GM19438 (cell line): Measurements from ENCODE around the gene C10orf90.

Experiments used
- ATAC-seq: cut with Tn5 transposase; IDR thresholded peaks from one replicate; pipeline ENCODE4 v1.9.1; 2021; ENCODE audit warnings: low read depth; ENCODE audit not compliant: unreplicated experiment

The C10orf90 gene

GRCh38 chr10:126509182-126509581 is 161.3 kb downstream of the C10orf90 start:
- ATAC-seq = no peak

- ATAC-seq = no peak
Measured at GRCh38 chr10:126508535-126509040, 161.9 kb downstream of the C10orf90 start.

- no peak for ATAC-seq
Measured at GRCh38 chr10:126504761-126505112, 165.8 kb downstream of the C10orf90 start.

DNA sequence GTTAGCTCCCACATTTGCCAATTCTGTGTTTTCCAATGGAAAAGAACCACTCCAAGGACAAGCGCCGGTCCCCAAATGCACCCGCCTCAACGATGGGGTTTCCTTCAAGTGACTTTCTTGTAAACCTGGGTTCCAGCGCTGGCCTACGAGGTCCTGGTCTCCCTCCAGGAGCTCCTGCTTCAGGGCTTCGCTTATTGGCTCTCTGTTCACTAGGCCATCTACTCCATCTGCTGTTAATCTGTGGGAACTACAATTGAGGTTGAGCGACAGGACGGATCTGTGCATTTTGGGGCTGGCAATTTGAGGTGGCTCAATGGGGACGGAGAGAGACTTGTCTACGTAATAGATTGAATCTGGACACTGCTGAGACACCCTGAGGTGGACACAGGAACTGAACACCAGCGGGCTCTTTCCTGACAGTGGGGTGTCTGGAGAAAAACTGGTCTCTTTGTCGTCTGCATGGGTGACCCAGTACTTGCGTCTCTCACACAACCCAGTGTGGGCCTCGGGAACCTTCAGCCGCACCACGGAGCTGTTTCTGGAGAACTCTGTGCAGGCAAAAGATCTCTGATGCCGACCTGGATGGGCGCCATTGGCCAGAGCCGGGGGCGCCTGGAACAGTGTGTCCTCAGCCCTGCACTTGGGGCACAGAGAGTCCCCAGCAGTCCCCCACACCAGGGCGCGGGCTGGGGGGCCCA is 166.3 kb downstream of the C10orf90 start:
- ATAC-seq = peak; percentile 64

GRCh38 chr10:126503392-126504062 is 167.0 kb downstream of the C10orf90 start:
- ATAC-seq = no peak

- ATAC-seq = no peak
Measured at GRCh38 chr10:126502441-126502840, 168.1 kb downstream of the C10orf90 start.

DNA sequence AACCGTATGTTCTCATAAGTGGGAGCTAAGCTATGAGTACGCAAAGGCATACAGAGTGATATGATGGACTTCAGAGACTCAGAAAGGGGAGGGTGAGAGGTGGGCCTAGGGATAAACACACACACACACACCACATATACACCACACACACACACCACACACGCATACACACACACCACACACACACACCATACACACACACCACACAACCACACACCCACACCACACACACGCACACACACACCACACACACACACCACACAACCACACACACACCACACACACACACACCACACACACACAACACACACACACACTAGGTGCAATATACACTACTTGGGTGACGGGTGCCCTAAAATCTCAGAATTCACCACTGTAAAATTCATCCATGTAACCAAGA is 168.7 kb downstream of the C10orf90 start:
- ATAC-seq = no peak

DNA sequence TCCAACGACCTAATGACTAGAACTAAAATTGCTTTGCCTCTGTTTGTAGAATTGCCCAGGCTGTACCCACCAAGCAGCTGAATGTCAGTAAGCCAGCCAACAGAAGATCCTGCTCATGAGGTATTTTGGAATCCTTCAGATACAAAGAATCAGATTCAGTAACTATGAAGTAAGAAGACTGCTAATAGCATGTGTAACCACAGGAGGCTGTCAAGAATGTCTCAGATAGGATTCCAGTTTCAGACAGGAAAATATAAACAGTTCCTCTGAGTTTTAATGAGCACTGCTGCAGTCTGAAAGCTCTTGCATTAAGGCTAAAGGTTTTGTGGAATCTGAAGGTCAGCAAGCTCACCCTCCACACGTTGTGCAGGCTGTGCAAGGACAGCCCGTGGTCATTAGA is 169.6 kb downstream of the C10orf90 start:
- no peak for ATAC-seq

- no peak for ATAC-seq
Measured at GRCh38 chr10:126500185-126500584, 170.3 kb downstream of the C10orf90 start.

- ATAC-seq = no peak
Measured at GRCh38 chr10:126499744-126500143, 170.7 kb downstream of the C10orf90 start.

DNA sequence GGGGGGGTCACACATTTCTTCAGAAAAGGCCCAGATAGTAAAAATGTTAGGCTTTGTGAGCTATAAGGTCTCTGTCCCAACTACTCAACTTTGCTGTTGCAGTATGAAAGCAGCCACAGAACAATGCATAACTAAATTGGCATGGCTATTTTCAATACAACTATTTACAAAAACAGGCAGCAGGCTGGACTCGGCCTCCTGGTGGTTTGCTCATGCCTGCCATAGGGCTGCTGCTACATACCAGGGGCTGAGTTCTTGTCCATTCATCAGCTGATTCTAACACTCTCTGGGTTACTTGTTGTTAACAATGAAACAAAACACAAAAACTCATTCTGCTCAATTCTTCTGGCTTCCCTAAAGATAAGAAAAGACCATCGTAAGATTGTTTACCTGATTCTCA is 172.8 kb downstream of the C10orf90 start:
- no peak for ATAC-seq

GRCh38 chr10:126496771-126497545 is 173.5 kb downstream of the C10orf90 start:
- ATAC-seq = no peak

DNA sequence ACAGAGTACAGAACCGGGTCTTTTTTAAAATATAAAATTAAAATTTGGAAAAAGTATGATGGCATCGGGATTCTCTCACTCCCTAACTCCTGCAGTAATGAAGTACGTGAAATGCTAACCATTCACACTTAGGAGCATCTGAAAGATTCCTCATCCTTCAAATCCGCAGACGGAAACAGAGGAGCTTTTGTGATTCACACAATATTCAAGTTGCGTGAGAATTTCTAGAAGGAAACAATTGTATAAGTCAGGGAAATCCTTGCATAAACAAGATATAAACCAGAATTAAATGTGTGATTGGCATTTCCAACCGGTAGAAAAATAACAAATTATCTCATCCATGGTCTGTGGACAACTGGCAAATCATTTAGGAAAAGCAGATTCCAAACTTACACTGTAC is 179.0 kb downstream of the C10orf90 start:
- no peak for ATAC-seq

DNA sequence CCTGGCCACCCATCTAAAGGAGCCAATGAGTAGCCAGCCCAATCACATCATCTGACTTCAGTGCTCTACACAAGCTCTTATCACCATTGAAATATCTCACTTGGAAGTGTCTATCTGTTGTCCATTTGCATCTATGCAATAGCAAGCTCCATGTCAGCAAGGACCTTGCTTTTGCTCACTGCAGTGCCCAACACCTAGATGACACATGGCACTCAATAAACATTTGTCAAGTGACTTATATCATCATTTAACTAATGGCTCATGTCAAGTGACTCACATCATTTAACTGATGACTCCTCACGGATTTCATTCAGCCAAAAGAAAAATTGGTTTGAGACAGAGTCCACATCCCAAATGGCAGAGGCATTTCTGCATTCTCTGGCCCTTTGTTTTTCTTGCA is 189.3 kb downstream of the C10orf90 start:
- ATAC-seq = no peak

- ATAC-seq = no peak
Measured at GRCh38 chr10:126480648-126481047, 189.8 kb downstream of the C10orf90 start.

GRCh38 chr10:126479280-126479895 is 191.1 kb downstream of the C10orf90 start:
- no peak for ATAC-seq

- no peak for ATAC-seq
Measured at GRCh38 chr10:126478546-126478945, 191.9 kb downstream of the C10orf90 start.

DNA sequence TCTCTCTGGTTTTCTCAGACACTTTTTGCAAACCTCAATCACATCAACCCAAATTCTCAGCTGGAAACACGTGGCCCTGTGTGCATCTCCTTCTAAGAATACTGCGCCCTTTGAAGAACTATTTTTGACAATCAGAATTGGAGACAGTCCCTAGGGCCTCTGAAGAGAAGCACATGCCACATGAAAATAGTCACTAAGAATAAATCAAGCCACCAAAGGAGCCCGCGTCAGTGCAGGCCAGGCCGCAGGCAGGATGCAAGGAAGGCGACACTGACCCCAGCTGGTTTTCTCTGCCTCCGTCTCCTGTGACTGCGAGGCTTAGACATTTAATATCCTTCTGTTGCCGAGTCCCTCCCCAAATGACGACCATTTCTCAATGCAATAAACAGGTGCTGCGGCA is 194.2 kb downstream of the C10orf90 start:
- no peak for ATAC-seq

DNA sequence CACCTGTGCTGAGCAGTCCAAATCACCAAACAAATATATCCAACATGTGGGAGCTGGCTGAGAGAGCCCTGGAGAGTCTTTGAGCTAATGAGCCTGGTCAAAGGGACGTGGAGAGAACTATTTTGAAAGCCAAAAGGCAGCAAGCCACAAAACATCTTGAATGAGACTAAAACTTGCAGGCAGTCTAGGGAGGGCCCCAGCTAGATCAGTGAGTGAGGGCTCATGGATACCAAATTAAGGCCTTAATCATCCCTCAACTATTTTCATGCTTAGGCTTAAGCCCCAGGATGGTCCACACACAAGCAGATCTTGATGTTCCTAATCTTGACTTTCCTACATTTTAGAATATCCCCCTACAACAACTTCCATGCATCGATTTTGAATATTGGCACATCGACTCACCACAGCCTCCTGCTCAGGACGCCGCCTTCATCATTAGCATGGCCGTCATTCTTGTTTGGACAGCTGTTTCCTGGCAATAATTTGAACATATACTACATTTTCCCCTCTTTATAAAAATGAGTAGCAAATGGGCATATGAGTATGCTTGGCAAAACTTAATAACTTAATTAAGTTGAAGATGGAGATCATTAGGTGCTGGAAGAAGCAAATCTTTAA is 195.3 kb downstream of the C10orf90 start:
- no peak for ATAC-seq

DNA sequence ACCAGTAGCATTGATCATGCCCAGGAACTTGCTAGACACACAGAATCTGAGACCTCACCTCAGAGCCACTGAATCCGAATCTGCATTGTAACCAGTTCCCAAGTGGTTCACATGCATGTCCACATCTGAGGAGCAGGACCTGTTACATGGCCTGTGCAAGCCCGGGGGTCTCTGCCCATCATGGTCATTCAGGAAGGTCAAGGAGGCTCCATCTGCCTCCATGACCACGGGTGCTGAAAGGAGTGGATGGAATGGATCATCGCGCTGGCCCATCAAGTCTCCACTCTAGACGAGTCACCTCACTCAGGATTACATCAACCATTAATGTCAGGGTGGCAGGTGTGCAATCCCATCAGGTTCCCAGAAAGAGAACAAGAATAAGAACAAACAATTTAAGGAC is 196.5 kb downstream of the C10orf90 start:
- ATAC-seq = no peak

GRCh38 chr10:126470991-126471390 is 199.5 kb downstream of the C10orf90 start:
- no peak for ATAC-seq
